HT1080 (cell line): Measurements from ENCODE around the gene ARID4B. TPM values are rescaled to one million over a fixed set of nuclear protein-coding genes. Genes with fewer than 3 reads are reported as not detected.
"Not testable (repeated sequence)": the region's sequence is repeated elsewhere in the genome, so short reads cannot be mapped to it uniquely, and the experiment has no call there.

Source experiments
- DNase-seq: peaks from one replicate; pipeline ENCODE4 v3.0.0-alpha.2; 2015; ENCODE audit warnings: low read depth
- total RNA-seq: library from RNA; depleted of rRNA; stranded (reverse); fragments of >200 nt; shearing (Covaris generic); gene quantifications from 2 replicates; pipeline ENCODE4 v1.2.3, GENCODE V29; 2014

Gene ARID4B
- total RNA-seq, 1 experiment from 2014 or later, result 11.6 TPM

- DNase-seq, result no peak
These were observed 28.7 kb downstream of the ARID4B start for GRCh38 chr1:235299169-235299858.

GRCh38 chr1:235298758-235299157, 29.2 kb downstream of the ARID4B start:
- no peak for DNase-seq

GRCh38 chr1:235297579-235297978, 30.4 kb downstream of the ARID4B start:
- DNase-seq, result peak; percentile 24

GRCh38 chr1:235296729-235297128, 31.2 kb downstream of the ARID4B start:
- DNase-seq, result no peak

- DNase-seq, result peak; percentile 36
These were observed 32.1 kb downstream of the ARID4B start for GRCh38 chr1:235295902-235296350.

- DNase-seq, result no peak
These were observed 34.5 kb downstream of the ARID4B start for GRCh38 chr1:235293322-235293942.

- DNase-seq, result no peak
These were observed 35.2 kb downstream of the ARID4B start for GRCh38 chr1:235292790-235293189.

- no peak for DNase-seq
These were observed 36.3 kb downstream of the ARID4B start for GRCh38 chr1:235291599-235292091.

GRCh38 chr1:235290740-235291502, 37.1 kb downstream of the ARID4B start:
- DNase-seq, result no peak

- no peak for DNase-seq
These were observed 37.9 kb downstream of the ARID4B start for GRCh38 chr1:235289859-235290739.

GRCh38 chr1:235287208-235287882, 40.6 kb downstream of the ARID4B start:
- no peak for DNase-seq

- no peak for DNase-seq
These were observed 41.3 kb downstream of the ARID4B start for GRCh38 chr1:235286667-235287066.

- no peak for DNase-seq
These were observed 43.7 kb downstream of the ARID4B start for GRCh38 chr1:235284231-235284769.

GRCh38 chr1:235283636-235284035, 44.3 kb downstream of the ARID4B start:
- DNase-seq, result not testable (repeated sequence)

- DNase-seq, result no peak
These were observed 47.5 kb downstream of the ARID4B start for GRCh38 chr1:235280467-235280866.

GRCh38 chr1:235279694-235280093, 48.3 kb downstream of the ARID4B start:
- DNase-seq, result no peak

GRCh38 chr1:235278915-235279292, 49.1 kb downstream of the ARID4B start:
- DNase-seq, result no peak

GRCh38 chr1:235278233-235278914, 49.6 kb downstream of the ARID4B start:
- DNase-seq, result no peak

- DNase-seq, result no peak
These were observed 50.3 kb downstream of the ARID4B start for GRCh38 chr1:235277709-235278108.

- DNase-seq, result no peak
These were observed 52.1 kb downstream of the ARID4B start for GRCh38 chr1:235275836-235276235.
